H9 (cell line): ENCODE data around the gene POC1B. TPM values are rescaled to one million over a fixed set of nuclear protein-coding genes. Genes with fewer than 3 reads are reported as not detected.

Source experiments
- DNase-seq: peaks from one replicate; pipeline ENCODE4 v3.0.0-alpha.2; 2017
- H2AFZ ChIP-seq: one replicate; pipeline ENCODE4 v1.6.1; 2013; ENCODE audit warnings: mild to moderate bottlenecking, low read length, control low read depth, moderate library complexity
- H2AK5ac ChIP-seq: 2 replicates; pipeline ENCODE4 v1.6.1; 2013; ENCODE audit warnings: low read length, control low read depth, mixed read lengths; ENCODE audit not compliant: insufficient read length
- H2BK120ac ChIP-seq: one replicate; pipeline ENCODE4 v1.6.1; 2013; ENCODE audit warnings: low read depth, mild to moderate bottlenecking, low read length, control low read depth, inconsistent platforms; ENCODE audit not compliant: poor library complexity, severe bottlenecking
- H2BK12ac ChIP-seq: 2 replicates; pipeline ENCODE4 v1.6.1; 2013; ENCODE audit warnings: low read length, control low read depth, mixed read lengths, low read depth; ENCODE audit not compliant: insufficient read length
- H2BK15ac ChIP-seq: 2 replicates; pipeline ENCODE4 v1.6.1; 2013; ENCODE audit warnings: low read depth, low read length, control low read depth
- H2BK20ac ChIP-seq: one replicate; pipeline ENCODE4 v1.6.1; 2013; ENCODE audit warnings: low read depth, mild to moderate bottlenecking, low read length, control low read depth, inconsistent platforms; ENCODE audit not compliant: poor library complexity, severe bottlenecking
- H2BK5ac ChIP-seq: 2 replicates; pipeline ENCODE4 v1.6.1; 2013; ENCODE audit warnings: low read length, control low read depth, mixed read lengths; ENCODE audit not compliant: insufficient read length
- H3K14ac ChIP-seq: 2 replicates; pipeline ENCODE4 v1.6.1; 2013; ENCODE audit warnings: low read length, control low read depth; ENCODE audit not compliant: insufficient read depth
- H3K18ac ChIP-seq: 2 replicates; pipeline ENCODE4 v1.6.1; 2013; ENCODE audit warnings: low read depth, mild to moderate bottlenecking, mixed read lengths, low read length, control low read depth; ENCODE audit not compliant: insufficient read length
- H3K23ac ChIP-seq: 2 replicates; pipeline ENCODE4 v1.6.1; 2013; ENCODE audit warnings: low read length, control low read depth, mixed read lengths, low read depth; ENCODE audit not compliant: insufficient read length
- H3K23me2 ChIP-seq: 2 replicates; pipeline ENCODE4 v1.6.1; 2013; ENCODE audit warnings: low read depth, mild to moderate bottlenecking, mixed read lengths, low read length, control low read depth; ENCODE audit not compliant: insufficient read length, poor library complexity, severe bottlenecking
- H3K27ac ChIP-seq: 2 replicates; pipeline ENCODE4 v1.5.1; 2013; ENCODE audit warnings: low read length, control low read depth, mixed read lengths, low read depth; ENCODE audit not compliant: insufficient read length
- H3K27me3 ChIP-seq: 2 replicates; pipeline ENCODE4 v1.6.1; 2013; ENCODE audit warnings: low read length, control low read depth, inconsistent platforms; ENCODE audit not compliant: insufficient read depth
- H3K4ac ChIP-seq: 2 replicates; pipeline ENCODE4 v1.6.1; 2013; ENCODE audit warnings: low read depth, mild to moderate bottlenecking, control low read depth, inconsistent platforms, low read length, moderate library complexity
- H3K4me1 ChIP-seq: 2 replicates; pipeline ENCODE4 v1.6.1; 2013; ENCODE audit warnings: low read length, control low read depth, inconsistent platforms; ENCODE audit not compliant: insufficient read depth
- H3K4me2 ChIP-seq: 2 replicates; pipeline ENCODE4 v1.6.1; 2013; ENCODE audit warnings: low read length, control low read depth, mixed read lengths; ENCODE audit not compliant: insufficient read length, insufficient read depth
- H3K56ac ChIP-seq: 2 replicates; pipeline ENCODE4 v1.6.1; 2013; ENCODE audit warnings: low read depth, mild to moderate bottlenecking, mixed read lengths, low read length, control low read depth; ENCODE audit not compliant: insufficient read length
- H3K79me1 ChIP-seq: 2 replicates; pipeline ENCODE4 v1.6.1; 2013; ENCODE audit warnings: low read depth, mild to moderate bottlenecking, moderate library complexity, low read length, control low read depth, inconsistent platforms; ENCODE audit not compliant: insufficient read depth, poor library complexity, severe bottlenecking
- H3K79me2 ChIP-seq: 2 replicates; pipeline ENCODE4 v1.6.1; 2013; ENCODE audit warnings: low read length, control low read depth, inconsistent platforms; ENCODE audit not compliant: insufficient read depth
- H3K9ac ChIP-seq: 2 replicates; pipeline ENCODE4 v1.6.1; 2013; ENCODE audit warnings: low read length, control low read depth, mixed read lengths; ENCODE audit not compliant: insufficient read length; ENCODE audit errors: extremely low read depth
- H3K9me3 ChIP-seq: one replicate; pipeline ENCODE4 v1.6.1; 2013; ENCODE audit warnings: low read depth, low read length, inconsistent platforms; ENCODE audit not compliant: control insufficient read depth
- H3T11ph ChIP-seq: one replicate; pipeline ENCODE4 v1.6.1; 2013; ENCODE audit warnings: mild to moderate bottlenecking, low read length, control low read depth, inconsistent platforms
- H4K20me1 ChIP-seq: one replicate; pipeline ENCODE4 v1.6.1; 2013; ENCODE audit not compliant: control insufficient read depth, insufficient read length, insufficient read depth
- H4K5ac ChIP-seq: 2 replicates; pipeline ENCODE4 v1.6.1; 2013; ENCODE audit warnings: low read depth, mild to moderate bottlenecking, mixed read lengths, low read length, control low read depth; ENCODE audit not compliant: insufficient read length
- H4K8ac ChIP-seq: replicated peaks from 2 replicates; pipeline ENCODE4 v1.6.1; 2013; ENCODE audit warnings: low read length, control low read depth, mixed read lengths, low read depth; ENCODE audit not compliant: insufficient read length
- H4K91ac ChIP-seq: 2 replicates; pipeline ENCODE4 v1.6.1; 2013; ENCODE audit warnings: low read depth, mild to moderate bottlenecking, moderate library complexity, mixed read lengths, low read length, control low read depth; ENCODE audit not compliant: insufficient read length
- H3K27ac Mint-ChIP-seq, 3 experiments: 2 replicates in 2 of 3; 3 replicates in 1 of 3; pipeline ENCODE4 v1.8.0; 2020 to 2021; ENCODE audit warnings: mixed read lengths in 3 of 3, mild to moderate bottlenecking in 1 of 3, moderate library complexity in 1 of 3
- H3K27me3 Mint-ChIP-seq: 2 replicates; pipeline ENCODE4 v1.8.0; 2021; ENCODE audit warnings: low read depth, mild to moderate bottlenecking, moderate library complexity, mixed read lengths
- H3K36me3 Mint-ChIP-seq, 3 experiments: 2 replicates in 2 of 3; 3 replicates in 1 of 3; pipeline ENCODE4 v1.8.0; 2020 to 2021; ENCODE audit warnings: low read depth in 3 of 3, mixed read lengths in 3 of 3; ENCODE audit not compliant: insufficient read depth in 1 of 3
- H3K4me1 Mint-ChIP-seq, 2 experiments: 2 replicates each; pipeline ENCODE4 v1.8.0; 2020; ENCODE audit warnings: mixed read lengths in 2 of 2
- H3K4me3 Mint-ChIP-seq, 2 experiments: 2 replicates in 1 of 2; 3 replicates in 1 of 2; pipeline ENCODE4 v1.8.0; 2020 to 2021; ENCODE audit warnings: mild to moderate bottlenecking in 2 of 2, mixed read lengths in 2 of 2, moderate library complexity in 1 of 2
- H3K9me3 Mint-ChIP-seq, 2 experiments: 2 replicates in 1 of 2; 3 replicates in 1 of 2; pipeline ENCODE4 v1.8.0; 2020; ENCODE audit warnings: mild to moderate bottlenecking in 2 of 2, mixed read lengths in 2 of 2, moderate library complexity in 1 of 2
- WGBS: extraction: QIAGEN DNeasy Blood & Tissue Kit; methylation state at CpG from one replicate; pipeline ENCODE4 v1.1.7; 2013; ENCODE audit warnings: missing lambda C conversion rate, low lambda C conversion rate, mixed read lengths; ENCODE audit not compliant: insufficient read length; ENCODE audit errors: extremely low coverage; 5-methylcytosine and 5-hydroxymethylcytosine counted together
- total RNA-seq: library from RNA; stranded (reverse); gene quantifications from 2 replicates; pipeline ENCODE4 v1.2.1, GENCODE V29; 2021
- TF ChIP-seq, protein P1 (sequence below): fragments of 200-600 bp; sonication (generic); conservative IDR thresholded peaks from 3 replicates; pipeline ENCODE4 v1.8.0; 2021; ENCODE audit warnings: antibody characterized with exemption, mild to moderate bottlenecking

The POC1B gene
- total RNA-seq, 1 experiment from 2014 or later = 12.5 TPM

DNA sequence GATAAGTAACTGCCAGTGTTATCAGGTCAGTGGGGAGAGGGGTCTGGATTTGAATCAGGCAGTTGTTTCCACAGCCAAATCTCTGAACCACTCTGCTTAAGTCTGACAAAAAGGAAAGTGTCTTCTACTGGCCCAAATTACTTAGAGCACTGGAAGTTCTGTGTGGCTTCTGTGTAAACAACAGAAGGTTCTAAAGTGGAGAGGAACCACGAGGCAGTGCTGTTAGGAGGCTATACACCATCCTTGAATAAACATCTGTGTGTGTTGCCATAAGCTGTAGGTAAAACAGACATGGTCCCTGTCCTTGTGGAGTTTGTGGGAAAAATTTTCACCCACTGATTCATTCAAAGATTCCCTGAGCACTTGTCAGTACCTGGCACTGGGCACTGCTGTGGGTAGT is 51.2 kb downstream of the POC1B start:
- no peak overlapping the region for H3K4ac ChIP-seq
- no peak overlapping the region for H2BK12ac ChIP-seq
- Mint-ChIP-seq H3K36me3 (no peaks in the 10 kb centered on the region), H3K4me1 (no peaks in the 10 kb centered on the region), H3K27me3 (no peaks in the 10 kb centered on the region), H3K4me3 (no peak overlapping the region), H3K27ac (no peak overlapping the region), H3K9me3 (no peaks in the 10 kb centered on the region)
- no peaks in the 10 kb centered on the region for H4K20me1 ChIP-seq
- no peak overlapping the region for H4K91ac ChIP-seq
- H3K9ac ChIP-seq = no peak overlapping the region
- no peaks in the 10 kb centered on the region for H3K9me3 ChIP-seq
- no peak overlapping the region for H2AK5ac ChIP-seq
- no peak overlapping the region for H3T11ph ChIP-seq
- no peak overlapping the region for H2BK15ac ChIP-seq
- no peak overlapping the region for H3K27ac ChIP-seq
- no peak overlapping the region for H3K14ac ChIP-seq
- H2BK20ac ChIP-seq = no peak overlapping the region
- H3K4me1 ChIP-seq = no peaks in the 10 kb centered on the region
- H3K18ac ChIP-seq = no peak overlapping the region
- no peak overlapping the region for H3K56ac ChIP-seq
- no peak overlapping the region for H4K8ac ChIP-seq
- H3K23ac ChIP-seq = no peak overlapping the region
- H3K79me1 ChIP-seq = no peaks in the 10 kb centered on the region
- H3K27me3 ChIP-seq = no peaks in the 10 kb centered on the region
- H3K4me2 ChIP-seq = no peak overlapping the region
- no peak for DNase-seq
- TF ChIP-seq, protein P1, sequence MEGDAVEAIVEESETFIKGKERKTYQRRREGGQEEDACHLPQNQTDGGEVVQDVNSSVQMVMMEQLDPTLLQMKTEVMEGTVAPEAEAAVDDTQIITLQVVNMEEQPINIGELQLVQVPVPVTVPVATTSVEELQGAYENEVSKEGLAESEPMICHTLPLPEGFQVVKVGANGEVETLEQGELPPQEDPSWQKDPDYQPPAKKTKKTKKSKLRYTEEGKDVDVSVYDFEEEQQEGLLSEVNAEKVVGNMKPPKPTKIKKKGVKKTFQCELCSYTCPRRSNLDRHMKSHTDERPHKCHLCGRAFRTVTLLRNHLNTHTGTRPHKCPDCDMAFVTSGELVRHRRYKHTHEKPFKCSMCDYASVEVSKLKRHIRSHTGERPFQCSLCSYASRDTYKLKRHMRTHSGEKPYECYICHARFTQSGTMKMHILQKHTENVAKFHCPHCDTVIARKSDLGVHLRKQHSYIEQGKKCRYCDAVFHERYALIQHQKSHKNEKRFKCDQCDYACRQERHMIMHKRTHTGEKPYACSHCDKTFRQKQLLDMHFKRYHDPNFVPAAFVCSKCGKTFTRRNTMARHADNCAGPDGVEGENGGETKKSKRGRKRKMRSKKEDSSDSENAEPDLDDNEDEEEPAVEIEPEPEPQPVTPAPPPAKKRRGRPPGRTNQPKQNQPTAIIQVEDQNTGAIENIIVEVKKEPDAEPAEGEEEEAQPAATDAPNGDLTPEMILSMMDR = no peak
- no peaks in the 10 kb centered on the region for H3K23me2 ChIP-seq
- H2AFZ ChIP-seq = no peak overlapping the region
- no peak overlapping the region for H2BK5ac ChIP-seq
- H2BK120ac ChIP-seq = no peak overlapping the region
- WGBS = no CpG with 5 or more reads among the region's 1 CpG
- no peak overlapping the region for H4K5ac ChIP-seq
- no peaks in the 10 kb centered on the region for H3K79me2 ChIP-seq
